HG03342 (cell line): ENCODE measurements around the gene A3GALT2.
"Not testable (repeated sequence)": the region's sequence is repeated elsewhere in the genome, so short reads cannot be mapped to it uniquely, and the experiment has no call there.

Experiments
- ATAC-seq: cut with Tn5 transposase; IDR thresholded peaks from one replicate; pipeline ENCODE4 v1.9.1; 2021; ENCODE audit warnings: mild to moderate bottlenecking, moderate library complexity; ENCODE audit not compliant: unreplicated experiment

The A3GALT2 gene

DNA sequence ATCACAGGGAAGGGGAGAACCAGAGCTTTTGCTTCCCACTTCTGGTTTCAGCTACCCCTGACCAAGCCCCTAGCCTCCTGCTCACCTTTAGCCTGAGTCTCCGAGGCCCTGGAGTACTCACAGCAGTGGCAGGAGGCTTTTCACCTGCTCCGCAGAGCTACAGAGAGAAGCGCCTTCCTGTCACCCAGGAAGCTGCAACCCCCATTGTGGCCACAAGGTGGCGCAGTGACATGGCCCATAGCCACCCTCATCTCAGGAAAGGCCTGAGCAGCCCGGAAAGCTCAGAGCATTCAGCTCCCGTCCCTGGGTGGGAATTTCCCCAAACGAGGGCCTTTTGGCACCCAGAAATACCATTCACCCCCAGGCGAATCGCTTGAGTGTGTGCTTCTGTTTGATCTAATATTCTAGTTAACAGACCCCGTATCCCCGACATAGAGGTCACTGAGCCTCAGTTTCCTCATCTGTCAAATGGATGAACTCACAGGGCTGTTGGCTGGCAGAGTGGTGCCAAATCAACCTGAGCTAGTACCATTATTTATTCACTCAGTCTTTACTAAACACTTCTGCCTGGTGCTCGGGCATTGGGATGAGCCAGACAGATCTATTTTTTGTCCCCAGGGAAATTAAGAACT lies 25.3 kb downstream of the A3GALT2 start:
- peak; percentile 71 for ATAC-seq

- ATAC-seq, result no peak
Measured at GRCh38 chr1:33295023-33295422, 25.9 kb downstream of the A3GALT2 start.

DNA sequence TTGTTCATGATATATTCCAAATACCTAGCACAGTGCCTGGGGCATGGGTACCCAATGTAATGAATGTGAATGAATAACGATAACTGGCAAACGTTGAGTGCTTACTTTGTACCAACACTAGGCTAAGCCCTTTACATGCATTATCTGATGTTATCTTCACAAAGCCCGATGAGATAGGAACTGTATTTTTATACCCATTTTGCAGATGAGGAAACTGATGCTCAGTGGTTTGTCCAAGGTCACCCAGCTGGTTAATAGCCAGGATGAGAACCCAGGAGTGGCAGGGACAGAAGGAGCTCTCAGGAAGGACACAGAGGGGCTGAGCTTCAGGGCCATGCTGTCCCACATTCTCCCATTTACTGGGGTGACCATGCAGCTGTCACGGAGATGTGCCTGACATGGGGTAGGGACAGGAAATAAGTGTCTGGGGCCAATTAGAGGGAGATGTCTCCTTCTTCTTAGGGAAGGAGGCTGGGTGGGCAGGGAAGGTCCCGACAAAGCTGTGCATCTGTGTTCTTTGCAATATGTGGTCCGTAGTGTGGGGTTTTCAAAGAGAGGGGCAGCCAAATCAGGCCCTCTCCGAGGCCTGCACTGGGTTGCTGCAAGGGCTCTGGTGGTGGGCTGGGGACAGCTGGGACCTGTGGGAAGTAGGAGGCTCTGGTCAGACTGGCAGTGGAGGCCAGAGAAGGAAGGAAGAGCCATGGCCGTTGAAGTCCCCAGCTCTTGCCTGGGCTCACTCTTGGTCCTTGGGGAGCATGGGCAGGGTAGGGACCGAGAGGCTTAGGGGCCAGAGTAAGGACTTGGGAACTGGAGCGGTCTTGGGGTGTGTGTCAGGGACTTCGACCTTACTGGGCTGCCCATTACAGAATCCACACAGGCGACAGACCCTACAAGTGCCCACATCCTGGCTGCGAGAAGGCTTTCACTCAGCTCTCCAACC lies 26.6 kb downstream of the A3GALT2 start:
- no peak for ATAC-seq

DNA sequence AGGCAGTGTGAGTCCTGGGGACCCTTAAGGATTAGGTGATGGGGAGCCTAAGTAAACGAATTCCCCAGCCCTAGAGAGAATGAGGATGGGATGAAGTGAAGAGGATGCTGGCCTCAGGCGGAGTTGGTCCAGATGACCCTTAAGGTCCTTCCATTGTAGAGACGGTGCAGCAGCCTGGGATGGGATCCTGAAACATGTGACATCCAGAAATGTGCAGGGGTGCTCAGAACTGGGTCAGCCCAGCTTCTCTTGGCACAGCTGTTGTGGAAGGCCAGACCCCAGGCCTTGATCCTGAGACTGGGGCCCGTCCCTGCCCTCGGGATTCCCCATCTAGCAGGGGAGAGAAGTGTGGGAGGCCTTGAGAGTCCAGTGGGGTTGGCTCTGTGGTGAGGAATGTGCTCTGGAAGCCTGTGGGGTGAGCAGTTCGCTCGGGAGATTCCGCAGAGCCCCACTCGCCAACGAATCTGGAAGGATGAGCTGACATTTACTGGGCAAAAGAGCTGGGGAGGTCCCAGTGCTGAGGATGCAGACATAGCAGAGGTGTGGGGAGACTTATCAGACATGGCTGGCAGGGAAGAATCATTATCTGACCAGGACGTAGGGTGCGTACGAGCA lies 28.1 kb downstream of the A3GALT2 start:
- no peak for ATAC-seq

GRCh38 chr1:33290615-33291014 lies 30.3 kb downstream of the A3GALT2 start:
- not testable (repeated sequence) for ATAC-seq

GRCh38 chr1:33289858-33290154 lies 31.1 kb downstream of the A3GALT2 start:
- no peak for ATAC-seq

- ATAC-seq, result no peak
Measured at GRCh38 chr1:33288976-33289857, 31.7 kb downstream of the A3GALT2 start.

- no peak for ATAC-seq
Measured at GRCh38 chr1:33287317-33287716, 33.6 kb downstream of the A3GALT2 start.

DNA sequence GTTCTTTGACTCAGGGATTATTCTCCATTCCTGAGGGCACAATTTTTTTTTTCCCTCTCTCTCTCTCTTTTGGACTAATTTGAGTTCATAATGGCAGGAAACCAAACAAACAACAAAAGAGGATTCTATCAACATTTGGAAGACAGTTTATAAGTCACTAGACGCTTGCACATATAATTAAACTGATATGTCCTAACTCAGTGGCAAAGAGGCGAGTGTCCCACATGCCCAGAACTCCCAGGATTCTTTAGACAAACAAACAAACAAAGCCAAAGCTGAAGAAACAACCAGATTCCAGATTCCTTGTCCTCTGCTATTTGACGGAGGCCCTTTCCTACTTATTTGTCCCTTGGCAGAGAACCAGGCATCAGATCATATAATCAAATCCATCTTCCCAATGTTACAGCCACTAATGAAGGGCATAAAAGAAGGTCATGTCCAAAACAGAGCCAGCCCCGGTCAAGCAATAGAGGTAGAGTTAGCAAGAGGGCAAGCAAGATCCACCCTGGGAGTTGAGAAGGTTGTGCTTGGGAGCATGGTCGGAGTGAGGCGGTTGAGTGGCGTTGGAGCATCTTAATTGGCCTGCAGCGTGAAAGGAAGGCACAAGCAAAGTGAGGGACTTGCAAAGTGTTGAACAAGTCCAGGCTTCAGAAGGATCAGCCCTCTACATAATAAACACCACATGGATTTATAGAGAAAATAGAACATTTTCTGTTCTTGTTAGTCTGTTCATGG lies 34.3 kb downstream of the A3GALT2 start:
- no peak for ATAC-seq

DNA sequence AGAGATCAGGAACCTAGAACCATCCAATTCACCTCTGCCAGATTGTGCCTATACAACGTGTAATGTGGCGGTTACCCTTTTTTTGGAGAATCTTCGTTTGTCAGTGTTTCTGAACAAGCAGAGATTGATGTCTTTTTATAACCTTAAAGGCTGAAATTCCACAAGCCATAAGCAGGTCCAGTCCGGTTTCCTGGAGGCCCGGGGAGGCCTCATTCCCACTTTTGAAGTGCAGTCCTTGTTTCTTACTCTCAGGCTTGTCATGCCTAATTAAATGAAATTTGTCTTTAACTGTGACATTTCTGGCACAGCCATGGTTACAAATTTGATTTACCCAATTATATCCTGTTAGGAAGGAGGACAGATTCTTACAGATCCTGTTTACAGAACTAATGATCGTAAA lies 36.8 kb downstream of the A3GALT2 start:
- ATAC-seq, result no peak

DNA sequence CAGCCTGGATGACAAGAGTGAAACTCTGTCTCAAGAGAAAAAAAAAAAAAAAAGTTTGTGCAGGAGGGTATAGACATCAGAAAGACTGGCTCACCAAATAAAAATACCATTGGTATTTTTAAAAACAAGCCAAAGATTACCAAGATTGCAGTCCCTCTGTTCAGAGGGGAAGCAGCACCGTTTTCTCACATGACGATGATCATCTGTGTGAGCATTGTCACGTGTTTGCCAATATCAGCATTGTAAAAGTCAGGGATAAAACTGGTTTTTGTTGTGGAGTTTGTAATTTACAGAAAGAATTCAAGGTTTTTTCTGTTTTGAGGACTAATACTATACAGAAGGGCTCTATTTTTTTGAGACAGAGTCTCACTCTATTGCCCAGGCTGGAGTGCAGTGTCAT lies 38.1 kb downstream of the A3GALT2 start:
- ATAC-seq, result no peak

DNA sequence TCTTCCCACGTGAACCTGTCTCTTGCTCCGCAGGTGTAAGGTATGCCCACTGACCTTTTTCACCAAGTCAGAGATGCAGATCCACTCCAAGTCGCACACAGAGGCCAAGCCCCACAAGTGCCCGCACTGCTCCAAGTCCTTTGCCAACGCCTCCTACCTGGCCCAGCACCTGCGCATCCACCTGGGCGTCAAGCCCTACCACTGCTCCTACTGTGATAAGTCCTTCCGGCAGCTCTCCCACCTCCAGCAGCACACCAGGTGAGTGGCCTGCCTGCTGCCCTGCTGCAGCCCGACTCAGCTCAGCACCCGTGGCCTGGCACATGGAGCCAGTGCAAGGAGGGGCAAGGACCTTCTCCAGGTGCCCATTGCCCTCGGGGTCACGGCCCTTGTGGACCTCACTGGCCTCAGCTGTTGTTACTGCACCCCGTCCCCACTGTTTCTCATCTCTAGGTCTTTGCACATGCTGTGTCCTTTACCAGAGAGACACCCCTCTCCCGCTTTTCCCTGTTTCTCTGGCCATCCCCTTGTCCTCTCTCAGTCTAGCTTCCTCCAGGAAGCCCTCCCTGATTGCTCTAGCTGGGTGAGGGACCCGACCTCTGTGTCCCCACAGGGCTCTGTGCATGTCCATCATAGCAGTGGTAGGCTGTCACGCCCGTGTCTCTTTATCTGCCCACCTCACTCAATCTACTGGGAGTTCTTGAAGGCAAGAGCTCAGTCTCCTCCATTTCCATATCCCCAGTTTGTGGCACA lies 39.2 kb downstream of the A3GALT2 start:
- no peak for ATAC-seq

DNA sequence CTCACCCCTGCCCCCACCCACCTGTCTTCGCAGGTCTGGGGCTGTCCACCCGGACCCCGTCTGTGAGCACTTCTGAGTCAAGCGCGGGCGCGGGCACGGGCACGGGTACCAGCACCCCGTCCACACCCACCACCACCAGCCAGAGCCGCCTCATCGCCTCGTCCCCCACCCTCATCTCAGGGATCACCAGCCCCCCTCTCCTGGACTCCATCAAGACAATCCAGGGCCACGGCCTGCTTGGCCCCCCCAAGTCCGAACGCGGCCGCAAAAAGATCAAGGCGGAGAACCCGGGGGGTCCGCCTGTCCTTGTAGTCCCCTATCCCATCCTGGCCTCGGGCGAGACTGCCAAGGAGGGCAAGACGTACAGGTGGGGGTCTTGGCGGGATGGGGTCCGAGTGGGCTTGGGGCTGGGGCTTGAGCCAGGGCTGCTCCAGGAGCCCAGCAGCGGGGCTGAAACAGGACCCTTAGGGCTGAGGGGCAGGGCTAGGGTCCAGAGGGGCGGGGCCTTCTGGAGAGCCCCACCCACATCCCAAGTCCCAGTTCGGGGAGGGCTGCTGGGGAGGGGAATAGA lies 40.7 kb downstream of the A3GALT2 start:
- no peak for ATAC-seq

GRCh38 chr1:33277488-33278084 lies 43.3 kb downstream of the A3GALT2 start:
- no peak for ATAC-seq

DNA sequence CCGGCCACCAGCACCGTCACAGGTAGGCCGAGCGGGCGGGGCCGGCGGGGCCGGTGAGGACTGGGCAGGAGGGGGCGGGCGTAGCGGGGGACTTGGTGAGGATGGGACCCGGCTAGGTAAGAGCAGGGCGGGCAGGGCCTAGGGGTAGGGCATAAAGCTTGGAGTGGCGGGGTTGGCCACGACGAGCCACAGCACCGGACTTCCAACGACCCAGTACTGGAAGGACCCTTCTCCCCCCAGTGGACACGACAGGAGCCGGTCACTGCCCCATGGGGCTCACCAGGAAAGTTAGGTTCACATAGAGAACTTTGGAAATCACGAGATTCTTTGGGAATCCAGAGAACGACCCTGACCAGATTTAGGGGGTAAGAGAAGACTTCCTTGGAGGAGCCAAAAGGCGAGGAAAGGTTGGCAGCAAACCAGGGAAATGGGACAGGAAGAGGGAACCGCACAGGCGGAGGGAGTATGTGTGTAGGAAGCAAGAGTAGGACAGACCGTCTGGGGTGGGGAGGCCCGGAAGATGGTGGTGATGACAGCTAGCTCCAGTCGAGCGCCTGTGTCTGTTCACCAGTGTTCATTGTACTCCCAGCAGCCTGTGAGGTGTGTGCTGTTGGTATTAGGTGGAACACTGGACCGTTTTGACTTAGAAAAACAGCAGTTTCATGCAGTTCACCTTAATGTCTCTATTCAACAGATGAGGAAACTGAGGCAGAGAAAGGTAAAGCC lies 44.2 kb downstream of the A3GALT2 start:
- no peak for ATAC-seq

GRCh38 chr1:33275706-33276572 lies 45.0 kb downstream of the A3GALT2 start:
- ATAC-seq, result no peak

DNA sequence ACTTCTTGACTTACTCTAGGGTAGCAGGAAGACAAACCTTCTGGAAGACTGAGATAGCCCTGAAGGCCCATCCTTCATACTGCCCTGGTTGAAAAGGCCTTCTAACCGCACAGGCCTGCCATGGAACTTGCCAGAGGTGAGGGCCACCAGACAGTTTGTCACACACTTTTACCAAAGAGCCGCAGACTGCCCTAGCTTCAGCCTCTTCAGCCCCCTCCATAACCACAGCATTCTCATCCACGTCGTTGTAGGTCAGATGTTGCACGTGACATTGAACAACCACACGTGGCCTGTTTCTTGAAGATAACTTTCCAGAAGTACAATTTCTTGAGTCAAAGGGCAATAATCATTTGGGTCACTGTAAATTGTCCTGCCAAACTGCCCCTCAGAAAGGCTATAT lies 45.7 kb downstream of the A3GALT2 start:
- no peak for ATAC-seq
